ENCODE results near the gene CYP4A22.

Gene CYP4A22

GRCh38 chr1:47172782-47173181 is 35.5 kb downstream of the CYP4A22 start:
- DNase-seq (ENCODE audit: low read depth): no peak
- TF ChIP-seq CTCF (IDR thresholded peaks at IDR 0.05; ENCODE audit: control insufficient read depth, insufficient read depth, low read depth, low read length, missing control alignments): no peak
- H3K4me3 ChIP-seq (ENCODE audit: control insufficient read depth, low read depth, low read length): no peak overlapping the region

GRCh38 chr1:47174656-47175020 is 37.4 kb downstream of the CYP4A22 start:
- no peak for DNase-seq (ENCODE audit: low read depth)
- no peak overlapping the region for H3K4me3 ChIP-seq (ENCODE audit: control insufficient read depth, low read depth, low read length)
- TF ChIP-seq CTCF (IDR thresholded peaks at IDR 0.05; ENCODE audit: control insufficient read depth, insufficient read depth, low read depth, low read length, missing control alignments): no peak

- no peak for DNase-seq (ENCODE audit: low read depth)
- peak; percentile 95 for TF ChIP-seq CTCF (IDR thresholded peaks at IDR 0.05; ENCODE audit: control insufficient read depth, insufficient read depth, low read depth, low read length, missing control alignments)
Measured at GRCh38 chr1:47175227-47175934, 38.1 kb downstream of the CYP4A22 start.

GRCh38 chr1:47178020-47178419 is 40.8 kb downstream of the CYP4A22 start:
- TF ChIP-seq CTCF (IDR thresholded peaks at IDR 0.05; ENCODE audit: control insufficient read depth, insufficient read depth, low read depth, low read length, missing control alignments): no peak
- no peak for DNase-seq (ENCODE audit: low read depth)
- no peak overlapping the region for H3K4me3 ChIP-seq (ENCODE audit: control insufficient read depth, low read depth, low read length)

More at GRCh38 chr1:47175227-47175934, 38.1 kb downstream of the CYP4A22 start:
- H3K4me3 ChIP-seq (ENCODE audit: control insufficient read depth, low read depth, low read length): no peak overlapping the region

GRCh38 chr1:47178654-47179016 is 41.4 kb downstream of the CYP4A22 start:
- TF ChIP-seq CTCF (IDR thresholded peaks at IDR 0.05; ENCODE audit: control insufficient read depth, insufficient read depth, low read depth, low read length, missing control alignments): no peak
- H3K4me3 ChIP-seq (ENCODE audit: control insufficient read depth, low read depth, low read length): peak overlapping the region; percentile 32
- DNase-seq (ENCODE audit: low read depth): no peak

GRCh38 chr1:47179017-47179987 is 42.1 kb downstream of the CYP4A22 start:
- H3K4me3 ChIP-seq (ENCODE audit: control insufficient read depth, low read depth, low read length): peak overlapping the region; percentile 53
- DNase-seq (ENCODE audit: low read depth): peak; percentile 81
- TF ChIP-seq CTCF (IDR thresholded peaks at IDR 0.05; ENCODE audit: control insufficient read depth, insufficient read depth, low read depth, low read length, missing control alignments): peak; percentile 97

Measured in AG09309 (cell line).